ENCODE results near the gene BMP7.

BMP7 gene

GRCh38 chr20:57156011-57156729, 110.3 kb downstream of the BMP7 start:
- in situ Hi-C loops (cut with MboI; ENCODE audit: low sequenced_read_pairs), result no loop called here

DNA sequence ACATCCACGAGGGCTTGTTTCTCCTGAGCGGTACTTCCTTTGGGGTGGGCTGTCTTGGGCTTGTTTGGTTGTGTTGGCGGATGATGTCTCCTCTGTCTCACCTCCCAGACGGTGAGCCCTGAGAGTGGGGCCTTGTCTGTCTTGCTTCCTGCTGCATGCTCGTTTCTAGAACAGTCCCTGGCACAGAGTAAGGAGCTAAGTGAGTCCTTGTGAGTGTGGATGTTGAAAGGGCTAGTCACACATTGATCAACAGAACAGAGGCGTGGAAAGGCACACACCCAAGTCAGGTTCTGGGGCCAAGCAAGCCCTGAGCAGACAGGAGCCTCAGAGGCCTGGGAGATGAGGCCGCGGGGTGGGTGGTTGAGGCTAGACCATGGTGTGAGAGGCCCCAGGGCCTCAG, 111.0 kb downstream of the BMP7 start:
- in situ Hi-C loops (cut with MboI; ENCODE audit: low sequenced_read_pairs), result no loop called here

- in situ Hi-C loops (cut with MboI; ENCODE audit: low sequenced_read_pairs), result no loop called here
Measured at GRCh38 chr20:57153238-57153905, 113.1 kb downstream of the BMP7 start.

DNA sequence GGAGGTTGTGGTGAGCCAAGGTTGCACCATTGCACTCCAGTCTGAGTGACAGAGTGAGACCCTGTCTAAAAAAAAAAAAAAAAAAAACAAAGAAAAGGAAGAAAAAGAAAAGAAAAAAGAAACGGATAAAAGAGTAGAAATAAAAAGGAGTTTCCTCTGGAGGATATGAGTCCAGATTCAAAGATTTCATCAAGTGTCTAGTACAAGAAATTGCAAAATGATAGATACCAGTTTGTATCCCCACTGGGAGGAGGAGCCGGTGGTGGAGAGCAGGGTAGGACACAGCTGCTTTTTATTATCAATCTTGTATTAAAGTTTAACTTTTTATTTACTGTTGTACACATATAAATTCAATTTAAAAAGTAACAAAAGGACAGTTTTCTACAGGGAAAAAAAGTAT, 113.9 kb downstream of the BMP7 start:
- in situ Hi-C loops (cut with MboI; ENCODE audit: low sequenced_read_pairs), result no loop called here

GRCh38 chr20:57150559-57150958, 115.9 kb downstream of the BMP7 start:
- in situ Hi-C loops (cut with MboI; ENCODE audit: low sequenced_read_pairs), result no loop called here

GRCh38 chr20:57148263-57148662, 118.2 kb downstream of the BMP7 start:
- in situ Hi-C loops (cut with MboI; ENCODE audit: low sequenced_read_pairs), result no loop called here

GRCh38 chr20:57147185-57147584, 119.3 kb downstream of the BMP7 start:
- in situ Hi-C loops (cut with MboI; ENCODE audit: low sequenced_read_pairs), result no loop called here

DNA sequence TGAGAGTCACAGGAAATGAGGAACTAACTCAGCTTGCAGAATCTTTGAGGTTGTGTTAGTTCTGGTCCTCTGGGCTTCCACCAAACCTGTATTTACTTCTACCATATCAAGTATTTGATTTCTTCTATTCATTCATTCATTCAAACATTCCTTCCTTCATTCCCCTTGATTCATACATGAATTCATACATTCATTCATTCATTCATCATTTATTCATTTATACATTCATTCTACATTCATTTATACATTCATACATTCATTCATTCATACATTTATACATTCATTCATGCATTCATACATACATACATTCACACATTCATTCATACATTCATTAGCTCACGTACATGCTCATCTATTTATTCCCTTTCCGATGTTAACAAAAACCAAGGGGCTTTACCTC, 120.3 kb downstream of the BMP7 start:
- in situ Hi-C loops (cut with MboI; ENCODE audit: low sequenced_read_pairs), result no loop called here

- in situ Hi-C loops (cut with MboI; ENCODE audit: low sequenced_read_pairs), result no loop called here
Measured at GRCh38 chr20:57145089-57145631, 121.3 kb downstream of the BMP7 start.

DNA sequence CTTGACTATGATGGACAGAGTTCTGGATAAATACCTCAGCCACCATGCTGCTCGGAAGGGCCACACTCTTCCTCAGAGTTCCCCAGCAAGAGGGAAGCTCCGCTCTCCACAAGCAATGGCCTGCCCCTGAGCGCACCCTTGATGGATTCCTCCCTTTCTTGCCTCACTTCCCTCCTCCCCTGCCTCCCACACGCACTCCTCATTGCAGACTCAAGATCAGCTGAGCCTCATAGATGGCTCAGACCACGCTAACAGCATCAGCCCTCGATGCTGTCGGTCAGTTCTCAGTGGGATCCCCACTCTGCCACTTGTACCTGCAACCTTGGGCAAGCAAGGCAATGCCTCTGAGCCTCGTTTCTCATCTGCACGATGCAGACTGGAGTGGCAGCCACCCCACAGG, 123.3 kb downstream of the BMP7 start:
- in situ Hi-C loops (cut with MboI; ENCODE audit: low sequenced_read_pairs), result no loop called here

- in situ Hi-C loops (cut with MboI; ENCODE audit: low sequenced_read_pairs), result no loop called here
Measured at GRCh38 chr20:57142667-57143066, 123.8 kb downstream of the BMP7 start.

DNA sequence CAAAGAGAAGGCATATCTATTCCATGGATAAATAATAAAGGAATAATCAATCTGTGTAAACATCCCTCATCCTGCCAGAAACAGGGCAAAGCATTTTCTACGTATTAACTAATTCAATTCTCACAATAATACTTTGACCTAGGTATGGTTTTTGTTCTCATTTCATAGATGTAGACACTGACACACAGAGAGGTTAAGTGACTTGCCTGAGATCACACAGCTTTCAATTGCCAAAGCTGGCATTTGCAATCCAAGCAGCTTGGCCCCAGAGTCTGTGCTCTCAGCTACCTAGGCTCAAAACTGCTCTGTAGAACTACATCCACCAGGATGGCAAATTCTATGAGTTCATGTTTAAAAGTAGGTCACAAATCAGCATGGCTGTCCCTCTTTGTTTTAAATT, 124.9 kb downstream of the BMP7 start:
- in situ Hi-C loops (cut with MboI; ENCODE audit: low sequenced_read_pairs), result no loop called here

DNA sequence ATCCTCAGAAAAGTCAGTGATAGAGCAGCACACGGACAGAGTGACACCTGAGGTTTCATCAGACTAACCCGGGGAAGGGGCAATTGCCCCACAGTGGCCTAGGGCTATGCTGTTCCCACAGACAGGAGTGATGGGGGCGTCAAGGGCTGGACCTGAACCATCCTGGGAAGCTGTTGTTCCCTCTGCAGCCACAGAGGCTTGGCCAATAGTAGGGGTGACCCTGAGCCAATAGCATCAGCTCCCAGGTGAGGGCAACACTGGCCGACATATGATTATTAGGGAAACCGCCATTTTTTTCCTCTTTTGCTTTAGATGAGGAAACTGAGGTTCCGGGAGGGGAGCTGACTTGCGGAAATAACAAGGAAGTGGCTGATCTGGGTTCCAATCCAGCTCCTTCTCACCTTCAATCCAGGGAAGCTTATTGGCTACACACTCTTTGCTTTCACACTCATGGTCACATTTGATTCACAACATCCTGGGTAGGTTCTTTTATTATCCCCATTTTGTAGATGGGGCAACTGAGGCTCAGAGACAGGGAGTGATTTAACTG, 126.0 kb downstream of the BMP7 start:
- in situ Hi-C loops (cut with MboI; ENCODE audit: low sequenced_read_pairs), result no loop called here

DNA sequence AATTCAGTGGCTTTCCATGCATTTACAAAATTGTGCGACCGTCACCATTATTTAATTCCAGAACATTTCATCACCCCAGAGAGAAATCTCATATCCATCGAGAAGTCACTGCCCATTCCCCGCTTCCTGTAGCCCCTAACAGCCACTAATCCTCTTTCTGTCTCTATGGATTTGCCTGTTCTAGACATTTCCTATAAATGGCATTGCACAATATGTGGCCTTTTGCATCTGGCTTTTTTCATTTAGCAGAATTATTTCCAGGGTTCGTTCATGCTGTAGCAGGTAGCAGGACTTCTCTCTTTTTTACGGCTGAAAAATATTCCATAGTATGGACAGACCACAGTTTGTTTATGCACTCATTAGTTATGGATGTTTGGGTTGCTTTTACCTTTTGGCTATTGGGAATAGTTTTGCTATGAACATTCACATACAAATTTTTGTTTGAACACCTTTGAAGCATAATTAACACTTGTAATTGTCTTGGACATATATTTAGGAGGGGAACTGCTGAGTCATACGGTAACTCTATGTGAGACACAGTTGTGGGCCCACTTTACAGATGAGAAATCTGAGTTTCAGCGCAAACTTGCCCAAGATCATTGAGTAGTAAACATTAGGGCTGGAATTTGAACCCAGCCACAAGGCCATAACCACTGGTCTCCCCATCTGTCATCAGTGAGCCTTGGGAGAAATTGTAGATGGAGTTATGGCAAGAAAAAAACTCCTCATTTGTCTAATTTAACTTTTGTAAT, 126.9 kb downstream of the BMP7 start:
- in situ Hi-C loops (cut with MboI; ENCODE audit: low sequenced_read_pairs), result no loop called here

DNA sequence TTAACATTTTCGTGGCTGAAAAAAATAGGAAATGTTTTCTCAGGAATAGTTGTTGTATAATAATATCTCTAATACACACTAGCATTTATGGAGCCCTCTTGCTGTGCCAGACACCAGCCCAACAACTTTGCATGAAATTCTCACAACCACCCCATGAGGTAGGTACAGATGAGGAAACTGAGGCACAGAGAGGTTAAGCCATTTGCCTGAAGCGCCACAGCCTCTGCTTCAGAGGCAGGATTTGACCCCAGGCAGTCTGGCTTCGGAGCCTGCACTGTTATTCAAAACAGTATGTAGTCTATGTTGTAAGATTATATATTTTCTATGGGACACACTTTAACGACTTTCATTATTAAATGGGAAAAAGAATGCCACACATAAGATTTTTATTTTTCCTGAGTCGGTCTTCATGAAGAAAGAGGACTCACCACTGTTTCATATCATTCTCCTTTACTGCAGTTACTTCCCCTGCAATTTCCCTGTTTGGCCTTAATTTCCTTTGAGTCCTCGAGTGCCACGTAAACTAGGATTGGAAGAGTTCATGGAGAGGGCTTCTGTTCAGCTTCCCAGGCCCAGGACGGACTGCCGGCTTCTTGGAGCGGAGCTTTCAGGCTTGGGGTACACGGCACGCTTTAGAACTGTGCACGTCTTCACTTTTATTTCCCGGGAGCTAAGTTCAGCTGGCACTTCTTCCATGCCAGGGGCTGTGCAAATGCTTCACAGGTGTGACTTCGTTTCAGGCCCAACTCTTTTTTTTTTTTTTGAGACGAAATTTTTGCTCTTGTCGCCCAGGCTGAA, 128.0 kb downstream of the BMP7 start:
- in situ Hi-C loops (cut with MboI; ENCODE audit: low sequenced_read_pairs), result no loop called here

GRCh38 chr20:57137676-57138075, 128.8 kb downstream of the BMP7 start:
- in situ Hi-C loops (cut with MboI; ENCODE audit: low sequenced_read_pairs), result no loop called here

DNA sequence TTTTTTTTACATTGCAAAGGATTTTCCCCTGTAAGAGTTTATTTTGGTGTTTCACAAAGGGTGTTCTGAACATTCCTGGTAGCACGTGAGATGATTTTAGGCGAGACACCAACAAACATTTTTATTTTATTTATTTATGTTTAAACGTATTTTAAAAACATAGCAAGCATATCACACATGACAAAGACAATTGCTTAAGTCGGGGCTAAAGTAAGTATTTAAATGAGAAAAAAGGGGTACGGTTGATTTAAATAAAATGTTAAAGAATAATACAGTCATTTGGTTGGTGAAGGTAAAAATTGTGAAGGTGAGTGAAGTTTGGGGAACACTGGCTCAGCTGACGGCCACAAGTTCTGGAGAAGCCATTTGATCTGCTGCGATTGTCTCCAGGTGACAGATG, 129.7 kb downstream of the BMP7 start:
- in situ Hi-C loops (cut with MboI; ENCODE audit: low sequenced_read_pairs), result no loop called here

DNA sequence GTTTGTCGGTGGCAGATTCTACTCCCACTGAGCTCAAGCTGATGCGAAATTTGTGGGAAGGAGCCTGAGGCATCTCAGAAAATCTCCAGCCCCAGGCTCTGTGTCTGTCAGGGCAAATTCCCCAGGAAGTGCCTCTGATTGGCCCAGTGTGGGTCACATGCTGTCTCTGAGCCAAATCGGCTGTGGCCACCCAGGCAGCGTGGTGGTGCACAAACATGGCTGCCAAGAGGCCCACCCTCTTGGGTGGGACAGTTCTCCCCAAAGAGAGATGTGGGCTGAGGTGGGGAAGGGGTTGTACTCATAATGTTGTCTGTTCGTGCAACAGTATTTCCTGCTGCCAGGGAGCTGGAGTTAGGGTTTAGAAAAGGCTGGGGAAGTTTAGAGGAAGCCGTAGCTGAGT, 130.6 kb downstream of the BMP7 start:
- in situ Hi-C loops (cut with MboI; ENCODE audit: low sequenced_read_pairs), result no loop called here

GRCh38 chr20:57134804-57135203, 131.6 kb downstream of the BMP7 start:
- in situ Hi-C loops (cut with MboI; ENCODE audit: low sequenced_read_pairs), result no loop called here

DNA sequence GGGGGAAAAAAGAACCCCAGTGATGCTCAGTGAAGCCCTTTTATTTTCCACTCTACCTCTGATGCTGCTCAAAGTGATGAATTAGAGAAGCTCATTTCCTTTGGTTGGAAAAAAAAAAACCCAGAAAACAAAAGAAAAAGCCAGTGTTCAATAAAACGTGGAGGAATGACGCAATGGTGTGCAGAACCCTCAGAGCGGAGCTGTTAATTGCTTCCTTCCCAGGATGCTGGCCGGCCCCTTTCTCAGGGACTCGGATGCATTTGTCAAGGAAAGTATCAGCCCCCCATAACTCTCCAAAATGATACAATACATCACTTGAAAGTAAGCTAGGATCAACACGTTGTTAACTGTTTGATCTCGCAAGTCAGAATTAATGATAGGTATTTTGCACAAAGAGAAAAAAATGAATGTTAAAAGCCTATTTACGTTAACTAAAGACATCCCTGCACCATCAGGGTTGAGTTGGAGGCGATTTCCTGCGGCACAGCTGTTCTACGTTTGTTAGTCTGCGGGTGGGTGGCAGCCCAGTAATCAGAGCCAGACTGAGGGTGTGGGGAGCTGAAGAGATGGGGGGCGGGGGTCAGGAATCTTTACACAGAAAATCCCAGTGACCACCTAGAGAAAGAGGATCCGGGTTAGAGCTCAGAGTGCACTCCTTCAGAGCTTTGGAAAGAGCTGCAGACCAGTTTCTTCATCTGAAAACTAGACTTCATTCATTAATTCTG, 132.4 kb downstream of the BMP7 start:
- in situ Hi-C loops (cut with MboI; ENCODE audit: low sequenced_read_pairs), result no loop called here
